ENCODE measurements around the gene CACNA1S.

CACNA1S gene

DNA sequence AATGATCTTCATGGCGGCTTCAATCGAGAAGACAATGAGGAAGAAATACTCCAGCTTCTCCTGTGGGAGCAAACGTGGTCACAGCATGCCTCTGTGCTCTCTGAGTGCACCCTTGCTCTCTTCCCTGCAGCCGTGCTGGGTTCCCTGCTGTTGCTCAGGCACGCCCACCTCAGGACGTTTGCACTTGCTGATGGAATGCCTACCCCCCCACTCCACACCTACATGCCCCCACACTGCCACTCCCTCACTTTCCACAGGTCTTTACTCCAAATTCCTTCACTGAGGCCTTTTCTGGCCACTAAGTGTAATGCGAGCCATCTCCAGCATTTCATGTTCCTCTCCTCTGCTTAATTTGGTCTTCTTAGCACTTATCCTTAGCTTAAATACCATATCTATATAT lies 18.3 kb downstream of the CACNA1S start:
- no peak for DNase-seq (ENCODE audit: low read depth, low spot score)

DNA sequence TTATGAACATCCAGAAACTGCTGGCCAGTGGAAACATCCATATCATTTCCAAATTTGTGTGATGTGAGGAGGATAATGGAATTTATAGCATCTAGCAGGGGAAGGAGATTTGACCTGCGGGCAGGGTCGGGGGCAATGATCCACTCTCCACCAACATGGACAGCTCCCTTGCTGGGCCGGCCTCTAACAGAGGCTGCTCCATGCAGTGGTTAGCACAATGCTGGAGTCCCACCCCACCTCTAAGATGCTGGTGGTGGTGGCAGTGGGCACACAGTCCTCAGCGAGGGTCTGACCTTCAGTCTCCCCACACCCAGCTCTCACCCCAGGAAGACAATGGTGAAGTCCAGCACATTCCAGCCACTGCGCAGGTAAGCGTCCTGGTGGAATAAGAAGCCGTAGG lies 18.7 kb downstream of the CACNA1S start:
- DNase-seq (ENCODE audit: low read depth, low spot score), result no peak

DNA sequence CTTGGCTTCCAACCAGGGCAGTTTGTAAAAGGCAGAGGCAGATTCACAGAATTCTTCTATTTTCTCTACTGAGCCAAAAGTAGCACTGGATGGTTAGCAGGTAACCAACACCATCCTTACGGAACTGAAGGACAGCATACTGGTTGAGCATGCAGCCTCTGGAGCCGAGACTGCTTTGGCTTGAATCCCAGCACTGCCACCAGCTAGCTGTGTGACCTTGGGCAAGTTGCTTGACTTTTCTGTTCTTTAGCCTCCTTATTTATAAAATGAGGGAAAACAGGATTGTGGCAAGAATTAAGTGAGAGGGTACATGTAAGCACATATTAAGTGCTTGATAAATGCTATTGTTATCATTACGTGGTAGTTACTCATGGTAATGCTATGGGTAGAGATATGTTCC lies 19.5 kb downstream of the CACNA1S start:
- DNase-seq (ENCODE audit: low read depth, low spot score), result no peak

DNA sequence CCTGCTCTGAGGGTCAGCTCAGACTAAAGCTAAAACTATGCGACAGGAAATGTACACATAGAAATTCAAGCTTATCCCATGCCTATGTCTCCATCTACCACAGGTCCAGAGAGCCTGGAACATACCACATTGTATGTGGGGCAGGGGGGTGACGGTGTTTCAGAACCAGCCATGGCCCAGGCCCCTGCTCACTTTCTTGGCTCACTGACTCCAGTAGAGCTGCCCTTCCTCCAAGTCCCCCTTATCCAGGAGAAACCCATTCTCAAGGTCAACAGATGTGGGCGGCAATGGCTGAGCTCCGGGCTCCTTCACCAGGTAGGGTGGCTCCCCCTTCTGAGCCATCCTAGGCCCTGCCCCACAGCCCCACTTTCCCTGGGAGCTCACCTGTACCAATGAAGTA lies 21.0 kb downstream of the CACNA1S start:
- no peak for DNase-seq (ENCODE audit: low read depth, low spot score)

DNA sequence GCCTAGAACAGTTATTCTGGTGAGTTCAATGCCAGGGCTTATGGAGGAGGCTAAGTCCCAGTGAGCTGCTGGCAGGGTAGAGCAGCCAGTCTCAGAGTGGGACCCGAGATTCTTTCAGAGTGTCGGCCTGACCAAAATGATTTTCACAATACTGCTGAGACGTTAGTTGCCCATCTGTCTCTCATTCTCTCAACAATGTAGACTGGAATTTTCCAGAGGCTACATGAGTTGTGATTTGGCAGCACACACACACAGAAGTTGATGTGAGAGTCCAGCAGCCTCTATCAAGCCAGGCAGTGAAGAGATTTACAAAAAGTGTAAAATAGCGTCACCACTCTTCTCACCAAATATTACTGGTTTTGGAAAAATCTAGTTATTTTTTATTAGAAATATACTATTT lies 21.7 kb downstream of the CACNA1S start:
- no peak for DNase-seq (ENCODE audit: low read depth, low spot score)

DNA sequence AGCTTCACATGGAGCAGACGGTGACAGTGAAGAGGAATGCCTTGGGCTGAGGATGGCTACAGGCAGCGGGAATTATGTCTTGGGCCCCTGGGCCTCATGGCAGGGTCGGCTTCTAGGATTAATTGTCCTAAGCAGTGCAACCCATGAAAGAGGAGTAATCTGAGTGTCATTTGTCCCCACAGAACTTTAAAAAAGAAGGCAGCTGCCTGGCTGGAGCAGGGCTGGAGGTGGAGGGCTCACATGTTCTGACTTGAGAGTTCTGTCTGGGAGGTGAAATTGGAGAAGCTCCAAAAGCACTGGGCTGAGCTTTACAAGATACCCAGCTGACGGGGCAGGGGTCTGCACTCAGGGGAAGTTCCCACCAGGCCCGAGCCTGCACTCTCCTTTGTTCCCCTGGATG lies 22.6 kb downstream of the CACNA1S start:
- DNase-seq (ENCODE audit: low read depth, low spot score), result no peak

DNA sequence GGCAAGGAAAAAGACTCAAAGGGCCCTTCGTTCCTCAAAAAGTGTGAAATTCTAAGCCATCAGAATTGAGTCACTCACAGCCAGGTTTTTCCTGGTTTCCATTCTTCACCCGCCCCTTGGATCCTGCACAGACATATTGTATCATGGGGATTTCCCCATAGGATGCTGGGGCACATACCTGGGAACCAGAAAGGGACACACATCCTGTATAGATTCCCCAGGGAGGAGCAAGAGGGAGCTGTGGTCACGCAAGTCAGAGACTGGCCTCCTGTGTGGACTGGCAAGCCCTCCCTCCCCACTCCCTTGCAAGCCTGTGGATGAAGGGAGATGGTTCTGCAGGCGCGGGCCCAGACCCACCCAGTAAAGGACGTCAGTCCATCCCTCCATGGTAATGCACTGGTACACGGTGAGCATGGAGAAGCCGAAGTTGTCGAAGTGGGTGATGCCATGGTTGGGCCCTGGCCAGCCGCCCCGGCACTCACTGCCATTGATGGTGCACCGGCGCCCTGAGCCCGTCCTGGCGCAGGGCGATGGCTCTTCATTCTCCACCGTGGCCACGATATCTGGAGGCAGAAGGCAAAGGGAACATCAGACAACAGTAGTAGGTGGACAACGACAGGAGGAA lies 23.2 kb downstream of the CACNA1S start:
- DNase-seq (ENCODE audit: low read depth, low spot score), result no peak

DNA sequence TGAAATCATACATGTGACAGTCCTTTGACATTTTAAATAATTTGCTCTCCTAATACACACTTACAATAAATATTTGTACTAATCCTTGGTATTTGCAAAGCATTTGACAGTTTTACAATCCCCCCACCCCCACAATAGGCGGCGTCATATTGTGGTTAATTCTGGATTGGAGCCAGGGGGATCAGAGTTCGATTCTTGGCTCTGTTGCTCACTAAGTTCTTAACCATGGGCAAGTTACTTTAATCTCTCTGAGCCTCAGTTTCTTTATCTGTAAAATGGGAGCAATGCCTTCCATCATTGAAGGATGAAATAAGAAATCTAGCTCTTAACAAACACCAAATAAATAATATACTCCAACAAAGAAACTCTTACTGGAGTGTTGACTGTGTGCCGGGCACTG lies 23.8 kb downstream of the CACNA1S start:
- DNase-seq (ENCODE audit: low read depth, low spot score), result no peak

DNA sequence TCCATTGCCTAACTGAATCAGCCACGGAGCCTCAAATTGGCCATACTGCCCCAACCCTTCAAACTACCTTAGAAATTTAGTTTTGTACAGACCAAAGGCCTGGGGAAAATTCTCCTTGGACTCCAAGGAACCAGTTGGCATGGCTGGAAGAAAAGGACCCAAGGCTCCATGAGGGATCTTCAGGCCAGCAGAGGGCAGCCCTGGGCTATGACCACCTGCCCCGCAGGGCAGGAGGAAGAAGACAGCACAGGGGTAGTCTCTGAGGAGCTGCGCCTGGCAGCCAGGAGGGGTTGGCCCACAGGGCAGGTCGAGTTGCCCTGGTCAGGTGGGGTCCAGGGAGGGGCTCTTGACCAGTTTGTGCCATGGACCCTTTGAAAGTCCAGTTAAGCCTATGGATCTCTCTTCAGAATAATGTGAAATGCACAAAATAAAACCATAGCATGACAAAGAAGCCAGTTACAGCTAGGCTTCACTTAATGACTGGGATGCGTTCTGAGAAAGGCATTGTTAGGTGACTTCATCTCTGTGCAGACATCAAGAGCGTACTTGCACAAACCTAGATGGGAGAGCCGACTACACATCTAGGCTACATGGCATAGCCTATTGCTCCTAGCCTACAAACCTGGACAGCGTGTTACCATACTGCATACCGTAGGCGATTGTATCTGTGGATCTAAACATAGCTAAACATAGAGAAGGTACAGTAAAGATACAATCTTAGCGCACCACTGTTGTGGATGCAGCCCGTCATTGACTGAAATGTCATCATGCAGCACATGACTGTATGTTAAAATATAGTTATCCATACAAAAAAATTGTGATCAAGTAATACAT lies 26.1 kb downstream of the CACNA1S start:
- peak; percentile 52 for DNase-seq (ENCODE audit: low read depth, low spot score)

DNA sequence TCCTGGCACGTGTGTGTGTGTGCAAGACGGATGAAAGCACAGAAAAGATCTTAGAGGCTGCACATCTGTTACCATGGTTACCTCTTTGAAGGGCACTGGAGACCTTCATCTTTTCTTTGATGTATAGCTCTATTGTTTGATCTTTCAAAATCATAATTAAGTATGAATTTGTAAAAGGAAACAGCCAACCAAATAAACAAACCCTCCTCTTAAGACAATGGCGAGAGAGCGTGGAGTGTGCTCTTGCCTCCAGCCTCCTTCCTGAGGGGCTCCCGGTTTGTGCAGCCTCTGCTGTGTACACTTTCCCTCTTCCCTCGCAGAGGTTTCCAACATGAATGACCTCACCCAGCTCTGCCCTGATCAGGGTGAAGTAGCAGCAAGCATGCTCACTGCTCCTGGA lies 27.9 kb downstream of the CACNA1S start:
- no peak for DNase-seq (ENCODE audit: low read depth, low spot score)

DNA sequence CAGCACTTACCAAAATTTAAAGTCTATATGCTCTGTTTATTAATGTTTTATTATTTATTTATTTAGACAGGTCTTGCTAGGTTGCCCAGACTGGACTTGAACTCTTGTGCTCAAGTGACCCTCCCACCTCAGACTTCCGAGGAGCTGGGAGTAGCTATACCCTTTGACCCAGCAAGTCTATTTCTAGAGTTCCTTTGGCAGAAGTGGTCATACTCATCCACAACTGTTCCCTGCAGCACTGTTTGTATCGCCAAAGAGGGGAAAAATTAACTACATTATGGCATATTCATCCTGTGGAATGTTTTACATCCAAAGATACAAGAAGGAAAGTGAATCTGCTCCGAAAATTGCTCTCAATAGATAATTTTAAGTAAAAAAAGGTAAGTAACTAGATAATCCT lies 28.5 kb downstream of the CACNA1S start:
- DNase-seq (ENCODE audit: low read depth, low spot score), result no peak

DNA sequence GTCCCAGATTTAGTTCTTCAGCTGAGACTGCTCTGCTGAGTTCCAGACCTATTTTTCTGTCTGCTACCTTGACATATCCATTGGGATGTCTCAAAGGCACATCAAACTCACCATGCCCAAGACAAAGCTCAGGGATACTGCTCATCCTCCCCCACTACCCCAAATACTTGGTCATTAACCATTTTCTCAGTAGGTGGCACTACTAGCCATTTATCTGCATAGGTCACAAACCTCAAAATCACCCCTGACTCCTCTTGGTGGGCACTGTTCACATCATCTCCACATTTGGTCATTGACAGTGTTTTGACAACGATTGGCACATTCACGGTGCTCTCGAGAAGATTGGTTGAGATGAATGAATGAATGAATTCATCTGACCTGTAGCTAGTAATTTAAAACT lies 32.1 kb downstream of the CACNA1S start:
- no peak for DNase-seq (ENCODE audit: low read depth, low spot score)

DNA sequence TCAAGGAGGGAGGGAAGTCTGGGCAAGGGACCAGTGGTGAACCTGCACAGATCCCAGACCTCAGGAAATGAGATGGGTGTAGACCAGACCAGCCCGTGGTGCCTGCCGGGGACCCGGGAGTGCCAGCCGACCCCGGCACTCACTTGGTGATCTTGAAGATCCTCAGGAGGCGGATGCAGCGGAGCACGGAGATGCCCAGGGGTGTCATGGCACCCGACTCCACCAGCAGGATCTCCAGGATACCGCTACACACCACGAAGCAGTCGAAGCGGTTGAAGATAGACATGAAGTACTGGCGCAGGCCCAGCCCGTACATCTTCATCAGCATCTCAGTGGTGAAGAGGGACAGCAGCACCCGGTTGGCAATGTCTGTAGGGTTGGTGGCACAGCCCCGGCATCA lies 34.5 kb downstream of the CACNA1S start:
- no peak for DNase-seq (ENCODE audit: low read depth, low spot score)

DNA sequence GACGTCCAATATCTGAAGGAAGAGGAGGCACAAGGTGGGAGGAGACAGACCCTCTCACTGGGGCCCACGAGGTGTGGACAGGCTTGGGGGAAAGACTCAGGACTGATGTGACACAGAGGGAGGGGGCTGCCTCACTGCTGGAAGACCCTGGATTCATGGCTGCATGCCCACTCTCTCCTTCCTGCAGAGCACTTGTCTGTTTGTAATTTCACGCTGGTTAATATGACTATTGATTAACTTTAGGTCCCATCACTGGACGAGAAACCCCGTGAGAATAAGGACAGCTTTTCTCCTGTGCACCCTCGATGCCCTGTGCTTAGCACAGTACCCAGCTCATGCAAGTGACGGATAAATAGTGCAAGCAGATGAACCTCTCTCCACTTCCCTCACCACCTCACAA lies 35.1 kb downstream of the CACNA1S start:
- DNase-seq (ENCODE audit: low read depth, low spot score), result no peak

DNA sequence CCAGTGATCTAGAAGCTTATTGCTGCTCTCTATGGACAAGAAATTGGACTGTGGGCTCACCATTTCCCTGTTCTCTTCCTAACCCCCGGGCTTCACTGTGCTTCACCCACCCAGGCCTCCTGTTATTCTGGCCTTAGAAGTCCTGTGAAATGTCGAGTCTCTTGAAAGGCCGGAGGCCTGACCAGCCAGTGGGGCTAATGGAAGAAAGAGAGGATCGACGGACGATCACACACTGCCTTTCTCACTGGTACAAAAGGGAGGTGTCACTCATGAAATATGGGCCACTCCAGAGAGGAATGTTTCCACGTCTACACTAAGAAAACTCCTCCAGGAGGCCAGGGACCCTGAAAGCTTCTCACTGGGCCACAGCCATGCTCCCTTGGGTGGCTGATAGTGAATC lies 36.1 kb downstream of the CACNA1S start:
- no peak for DNase-seq (ENCODE audit: low read depth, low spot score)

DNA sequence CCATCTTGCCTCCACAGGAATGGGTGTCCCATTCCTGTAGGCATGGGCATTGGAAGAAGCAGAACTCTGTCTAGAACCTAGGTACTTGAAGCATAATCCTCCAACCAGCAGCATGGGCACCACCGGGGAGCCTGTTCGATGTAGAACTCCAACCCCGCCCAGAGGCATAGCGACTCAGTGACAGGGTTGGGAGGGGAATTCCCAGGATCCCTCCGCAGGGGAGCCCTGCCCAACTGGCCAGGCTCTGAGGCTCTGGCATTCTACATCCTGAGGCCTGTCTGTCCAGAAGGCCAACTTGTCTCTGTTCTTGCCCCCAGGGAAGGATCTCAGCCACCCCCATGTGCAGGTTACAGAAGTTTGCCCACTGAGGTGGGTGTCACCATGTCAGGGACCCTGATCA lies 38.2 kb downstream of the CACNA1S start:
- DNase-seq (ENCODE audit: low read depth, low spot score), result no peak

DNA sequence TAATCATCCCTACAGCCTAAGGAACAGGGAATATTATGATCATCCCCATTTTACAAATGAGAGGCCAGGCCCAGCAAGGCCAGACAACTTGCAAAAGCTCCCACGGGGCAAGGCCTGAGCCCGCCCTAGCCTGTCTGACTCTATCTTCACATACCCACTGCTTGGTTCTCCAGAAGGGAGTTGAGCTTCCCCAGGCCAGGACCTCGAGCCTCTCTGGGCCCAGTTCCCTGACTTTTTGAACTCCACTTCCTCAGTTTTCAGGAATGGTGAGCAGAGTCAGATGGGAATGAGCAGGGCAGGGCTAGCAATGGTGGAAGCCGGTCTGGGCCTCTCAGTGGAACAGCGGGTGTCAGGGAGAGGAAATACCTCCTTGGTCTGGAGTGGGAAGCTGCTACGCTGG lies 39.3 kb downstream of the CACNA1S start:
- no peak for DNase-seq (ENCODE audit: low read depth, low spot score)

DNA sequence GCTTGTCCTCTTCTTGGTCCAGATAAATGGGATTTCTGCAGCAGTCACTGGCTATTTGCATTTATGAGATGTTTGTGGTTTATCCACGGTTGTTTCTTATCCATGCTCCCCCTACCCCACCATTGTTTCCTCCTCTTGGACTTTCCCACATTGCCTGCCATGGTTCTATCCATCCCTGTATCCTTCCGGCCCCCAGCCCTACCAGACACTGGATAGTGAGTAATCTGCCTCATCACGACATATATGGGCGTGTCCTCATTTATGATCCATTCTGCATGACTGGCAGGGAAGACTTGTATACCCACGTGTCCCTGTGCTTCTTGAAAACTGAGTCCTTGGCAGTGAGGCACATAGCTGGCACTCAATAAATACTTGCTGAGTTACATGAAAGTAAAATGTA lies 40.1 kb downstream of the CACNA1S start:
- peak; percentile 49 for DNase-seq (ENCODE audit: low read depth, low spot score)

DNA sequence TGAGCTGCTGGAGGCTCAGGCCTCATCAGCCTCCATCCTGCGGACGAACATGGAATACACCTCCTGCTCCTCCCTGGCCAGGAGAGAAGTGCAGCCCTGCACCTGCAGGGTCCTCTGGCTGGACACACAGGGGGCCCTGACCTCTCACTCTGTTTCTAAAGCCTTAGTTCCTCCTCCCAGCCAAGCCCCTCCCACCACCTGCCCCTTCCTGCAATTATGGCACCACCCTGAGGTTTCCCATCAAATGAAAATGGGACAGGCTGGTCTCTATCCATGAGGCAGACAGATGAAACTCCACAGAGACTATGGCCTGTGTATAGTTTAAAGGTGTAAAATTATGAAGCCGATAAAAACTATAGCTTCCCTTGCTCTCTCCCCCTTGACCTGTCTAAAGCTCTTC lies 42.6 kb downstream of the CACNA1S start:
- no peak for DNase-seq (ENCODE audit: low read depth, low spot score)

DNA sequence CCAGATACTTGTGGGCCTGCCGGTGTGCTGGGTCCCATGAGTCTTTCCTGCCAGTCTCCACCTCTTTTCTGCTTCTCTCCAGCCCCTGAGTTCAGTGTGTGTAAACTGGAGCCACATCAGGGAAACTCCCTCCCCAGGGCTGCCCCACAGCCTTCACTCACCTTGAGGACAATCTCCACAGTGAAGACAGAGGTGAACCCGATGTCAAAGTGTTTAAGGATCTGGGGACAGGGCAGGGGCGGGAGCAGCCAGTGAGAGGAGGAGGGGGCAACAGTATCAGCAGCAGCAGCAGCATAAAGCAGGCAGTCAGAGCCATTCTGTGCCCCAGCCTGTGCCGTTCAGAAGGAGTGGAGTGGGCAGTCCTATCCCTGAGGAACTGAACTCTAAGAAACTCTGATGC lies 43.2 kb downstream of the CACNA1S start:
- no peak for DNase-seq (ENCODE audit: low read depth, low spot score)

DNA sequence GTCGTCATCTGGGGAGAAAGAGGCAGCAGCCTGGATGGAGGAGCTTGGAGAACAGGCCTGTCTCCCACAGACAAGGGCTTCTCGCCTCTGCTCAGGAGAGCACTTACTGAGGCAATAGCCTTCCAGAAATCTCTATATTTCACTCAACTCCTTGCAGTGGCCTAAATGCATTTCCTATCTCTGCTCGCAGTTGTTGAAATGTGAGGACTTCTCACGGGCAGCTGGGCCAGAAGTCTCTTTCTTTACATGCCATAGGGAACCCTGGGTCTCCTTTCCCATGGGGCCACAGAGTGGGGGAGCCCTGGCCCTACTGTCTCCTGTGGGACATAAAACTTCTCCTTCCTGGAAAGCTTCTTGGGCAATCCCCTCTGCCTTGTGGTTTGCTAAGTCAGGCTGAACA lies 45.2 kb downstream of the CACNA1S start:
- no peak for DNase-seq (ENCODE audit: low read depth, low spot score)

DNA sequence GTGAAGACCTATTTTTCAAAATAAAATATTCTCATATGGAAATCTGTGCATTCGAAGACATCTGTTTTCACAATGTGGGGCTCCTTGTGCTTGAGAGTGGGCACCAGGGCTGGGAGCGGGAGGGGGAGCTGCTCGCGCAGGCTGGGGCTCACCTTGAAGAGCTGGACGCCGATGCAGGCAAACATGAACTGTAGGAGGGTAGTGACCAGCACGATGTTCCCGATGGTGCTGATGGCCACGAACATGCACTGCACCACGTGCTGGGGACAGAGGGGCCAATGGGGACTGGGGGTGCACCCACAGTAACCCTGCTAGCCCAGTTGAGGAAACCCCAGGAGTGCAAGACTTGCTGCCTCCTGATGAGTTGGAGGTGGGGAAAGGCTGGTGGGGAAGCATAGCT lies 46.5 kb downstream of the CACNA1S start:
- no peak for DNase-seq (ENCODE audit: low read depth, low spot score)

DNA sequence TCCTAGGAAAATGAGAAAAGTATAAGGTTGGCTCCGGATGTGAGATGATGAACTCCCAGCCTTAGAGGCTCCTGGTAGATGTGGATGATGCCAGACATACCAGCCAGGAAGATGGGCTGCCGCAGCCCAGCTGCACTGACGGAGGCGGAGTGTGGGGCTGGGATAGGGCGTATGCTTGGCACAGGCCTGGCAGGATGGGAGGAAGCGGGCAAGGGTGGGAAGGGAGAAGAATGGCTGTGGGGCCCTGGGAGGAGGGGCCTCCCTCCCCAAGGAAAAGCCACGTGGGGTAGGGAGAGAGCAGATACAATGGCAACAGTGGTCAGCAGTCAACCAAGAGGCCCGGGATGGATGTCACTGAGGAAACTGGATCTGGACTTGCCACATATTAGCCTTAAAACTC lies 47.4 kb downstream of the CACNA1S start:
- no peak for DNase-seq (ENCODE audit: low read depth, low spot score)

DNA sequence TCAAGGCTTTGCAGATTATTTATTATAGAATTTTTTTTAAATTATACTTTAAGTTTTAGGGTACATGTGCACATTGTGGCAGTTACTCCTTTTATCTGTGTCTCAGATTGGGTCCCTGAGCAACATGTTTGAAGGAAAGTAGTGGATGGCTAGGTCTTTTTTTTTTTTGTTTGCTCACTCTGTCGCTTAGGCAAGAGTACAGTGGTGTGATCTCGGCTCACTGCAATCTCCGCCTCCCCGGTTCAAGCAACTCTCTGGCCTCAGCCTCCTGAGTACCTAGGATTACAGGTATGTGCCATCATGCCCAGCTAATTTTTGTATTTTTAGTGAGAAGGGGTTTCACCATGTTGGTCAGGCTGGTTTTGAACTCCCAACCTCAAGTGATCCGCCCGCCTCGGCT lies 49.1 kb downstream of the CACNA1S start:
- DNase-seq (ENCODE audit: low read depth, low spot score), result no peak
